Right lobe of liver (tissue), 6 donors: ENCODE data around the gene CDH12. TPM values are rescaled to one million over a fixed set of nuclear protein-coding genes. Genes with fewer than 3 reads are reported as not detected.

ENCODE experiments used
- ATAC-seq, 4 donors: fragments of 200-7000 bp; cut with Tn5 transposase; one replicate each; pipeline ENCODE4 v1.9.1; 2020; ENCODE audit warnings: mild to moderate bottlenecking in 4 of 4, moderate library complexity in 4 of 4
- DNase-seq, 3 donors: peaks; one replicate each; pipeline ENCODE4 v3.0.0-alpha.2; 2020
- H3K27ac ChIP-seq, 3 donors: fragments of 200-600 bp; one replicate each; pipeline ENCODE4 v1.8.0; 2022
- H3K27me3 ChIP-seq, 2 donors: fragments of 200-600 bp; one replicate each; pipeline ENCODE4 v1.8.0; 2022
- H3K36me3 ChIP-seq, 4 donors: fragments of 200-600 bp; sonication (generic) in 1 of 4; one replicate each; pipeline versions ENCODE4 v1.5.1 to v1.8.0; 2017 to 2022; ENCODE audit warnings: control low read depth in 1 of 4
- H3K4me1 ChIP-seq, 4 donors: fragments of 200-600 bp; sonication (generic) in 1 of 4; one replicate each; pipeline versions ENCODE4 v1.5.1 to v1.8.0; 2017 to 2022; ENCODE audit warnings: control low read depth in 1 of 4
- H3K4me3 ChIP-seq, 3 donors: fragments of 200-600 bp; one replicate each; pipeline ENCODE4 v1.8.0; 2022
- H3K9me3 ChIP-seq, 4 donors: fragments of 200-600 bp; sonication (generic) in 1 of 4; one replicate each; pipeline versions ENCODE4 v1.5.1 to v1.8.0; 2017 to 2022; ENCODE audit warnings: control low read depth in 1 of 4
- CTCF ChIP-seq, 4 donors: fragments of 200-600 bp in 3 of 4; fragments of 450-650 bp in 1 of 4; IDR thresholded peaks; one replicate each; pipeline versions ENCODE4 v1.5.1 to v1.8.0; 2016 to 2022; ENCODE audit warnings: antibody characterized with exemption in 4 of 4, mild to moderate bottlenecking in 2 of 4
- POLR2A ChIP-seq: fragments of 450-650 bp; IDR thresholded peaks from one replicate; pipeline ENCODE4 v1.6.1; 2017; ENCODE audit warnings: antibody characterized with exemption, mild to moderate bottlenecking
- WGBS: methylation state at CpG from one replicate; pipeline ENCODE4 v1.1.6; 2018; ENCODE audit warnings: low coverage, low lambda C conversion rate; ENCODE audit not compliant: insufficient coverage; ENCODE audit errors: missing lambda C conversion rate; 5-methylcytosine and 5-hydroxymethylcytosine counted together
- intact Hi-C, 2 donors: fragments of 100-400 bp; cut with DNase I; formaldehyde crosslinking; loops; one replicate each; pipeline versions ENCODE4 v1.11.2 to v1.14.1; 2022
- total RNA-seq, 6 experiments: library from RNA; depleted of rRNA in 2 of 6; stranded (reverse); fragments of >200 nt in 2 of 6; fragmentation: NEBNext Ultra II Directional in 3 of 6; extraction: Animal tissue kit (Norgen Biotek cat#: 25700) in 3 of 6; gene quantifications; one replicate each; pipeline versions ENCODE4 v1.1.0 to v1.2.4, GENCODE V29; 2016 to 2023
- donor health status: DM: no; HTN: yes; CAD: no.
- donor health status: DM: no; HTN: no; CAD: no.
- donor health status: DM: no; HTN: no; CAD: no.
- donor health status: DM: no; HTN: yes; CAD: no.
- donor health status: DM: no; HTN: yes; CAD: no.

CDH12 gene
- total RNA-seq, 6 experiments from 2014 or later = 0.42 to 1.0 (median 0.77) TPM; not detected in 3

DNA sequence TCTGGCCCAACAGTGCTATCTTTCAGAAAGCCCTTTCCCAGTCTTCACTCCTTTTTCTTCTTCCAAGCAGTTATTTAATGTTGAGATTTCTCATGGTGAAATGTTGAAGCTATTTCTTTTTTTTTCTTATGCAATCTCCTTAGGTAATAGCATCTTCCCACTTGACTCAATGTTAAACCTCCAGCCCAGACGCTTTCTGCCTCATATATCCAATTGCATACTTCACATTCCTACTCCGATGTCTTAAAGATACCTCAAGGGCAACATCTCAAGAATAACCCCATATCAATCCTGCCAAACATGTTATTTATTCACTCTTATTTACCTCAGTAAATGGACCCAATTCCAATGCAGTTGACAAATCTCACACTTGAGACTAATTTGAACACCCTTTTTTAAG lies 187.3 kb downstream of the CDH12 start:
- Histone ChIP-seq H3K36me3 (no peaks in the 10 kb centered on the region), H3K9me3 (no peaks in the 10 kb centered on the region), H3K27me3 (no peaks in the 10 kb centered on the region), H3K4me3 (no peak overlapping the region), H3K27ac (no peak overlapping the region), H3K4me1 (no peaks in the 10 kb centered on the region)
- ATAC-seq (no peak), DNase-seq (no peak)
- no peak for TF ChIP-seq CTCF (IDR thresholded peaks at IDR 0.05)
- no peak for TF ChIP-seq POLR2A
- intact Hi-C loops = no loop called here
- WGBS = 37% methylated on average over 2 of the region's 2 CpGs

DNA sequence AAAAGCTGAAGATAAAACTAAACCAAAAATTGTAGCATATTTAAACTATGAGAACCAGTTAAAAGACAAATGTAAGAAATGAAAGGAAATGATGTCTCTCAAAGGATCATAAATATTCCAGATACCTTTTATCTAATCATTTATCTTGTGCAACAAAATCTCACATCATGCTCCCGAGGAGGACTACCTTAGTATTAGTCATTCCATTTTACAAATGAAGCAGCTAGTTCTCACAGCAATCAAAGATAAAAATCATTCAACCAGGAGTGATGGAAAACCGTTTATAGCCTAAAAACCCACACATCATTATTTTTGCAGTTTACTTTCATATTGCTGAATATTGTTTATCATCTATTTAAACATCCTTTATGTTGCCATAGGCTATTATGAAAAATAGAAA lies 190.0 kb downstream of the CDH12 start:
- H3K4me1 ChIP-seq = no peaks in the 10 kb centered on the region
- no peak overlapping the region for H3K27ac ChIP-seq
- DNase-seq (no peak), ATAC-seq (no peak)
- H3K4me3 ChIP-seq = no peak overlapping the region
- TF ChIP-seq CTCF (IDR thresholded peaks at IDR 0.05) (no peak), POLR2A (no peak)
- no peaks in the 10 kb centered on the region for H3K36me3 ChIP-seq
- H3K9me3 ChIP-seq = no peaks in the 10 kb centered on the region
- intact Hi-C loops = no loop called here
- 8% methylated on average over 2 of the region's 2 CpGs for WGBS
- H3K27me3 ChIP-seq = no peaks in the 10 kb centered on the region

- H3K9me3 ChIP-seq = no peaks in the 10 kb centered on the region
- no peak for ATAC-seq
- WGBS = 21% methylated on average over 3 of the region's 3 CpGs
- no peaks in the 10 kb centered on the region for H3K36me3 ChIP-seq
- no peak overlapping the region for H3K27ac ChIP-seq
- intact Hi-C loops = no loop called here
- no peak overlapping the region for H3K4me3 ChIP-seq
- H3K27me3 ChIP-seq = no peaks in the 10 kb centered on the region
- H3K4me1 ChIP-seq = no peaks in the 10 kb centered on the region
- no peak for TF ChIP-seq CTCF (IDR thresholded peaks at IDR 0.05)
- no peak for TF ChIP-seq POLR2A
- no peak for DNase-seq
Observed at GRCh38 chr5:22662391-22662790, 190.8 kb downstream of the CDH12 start.

DNA sequence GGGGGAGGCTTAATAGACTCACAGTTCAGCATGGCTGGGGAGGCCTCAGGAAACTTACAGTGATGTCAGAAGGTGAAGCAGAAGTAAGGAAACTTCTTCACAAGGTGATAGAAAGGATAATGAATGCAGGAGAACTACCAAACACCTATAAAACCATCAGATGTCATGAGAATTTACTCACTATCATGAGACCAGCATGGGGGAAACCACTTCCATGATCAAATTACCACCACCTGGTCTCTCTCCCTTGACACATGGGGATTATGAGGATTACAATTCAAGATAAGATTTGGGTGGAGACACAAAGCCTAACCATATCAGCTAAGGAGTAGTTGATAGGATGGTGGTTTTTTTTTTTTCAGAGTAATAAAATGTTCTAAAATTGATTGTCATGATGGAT lies 201.8 kb downstream of the CDH12 start:
- Histone ChIP-seq H3K27me3 (no peaks in the 10 kb centered on the region), H3K27ac (no peak overlapping the region), H3K9me3 (no peaks in the 10 kb centered on the region), H3K4me1 (no peaks in the 10 kb centered on the region), H3K4me3 (no peak overlapping the region), H3K36me3 (no peaks in the 10 kb centered on the region)
- TF ChIP-seq CTCF (IDR thresholded peaks at IDR 0.05) (no peak), POLR2A (no peak)
- ATAC-seq = no peak
- intact Hi-C loops = no loop called here
- no peak for DNase-seq

DNA sequence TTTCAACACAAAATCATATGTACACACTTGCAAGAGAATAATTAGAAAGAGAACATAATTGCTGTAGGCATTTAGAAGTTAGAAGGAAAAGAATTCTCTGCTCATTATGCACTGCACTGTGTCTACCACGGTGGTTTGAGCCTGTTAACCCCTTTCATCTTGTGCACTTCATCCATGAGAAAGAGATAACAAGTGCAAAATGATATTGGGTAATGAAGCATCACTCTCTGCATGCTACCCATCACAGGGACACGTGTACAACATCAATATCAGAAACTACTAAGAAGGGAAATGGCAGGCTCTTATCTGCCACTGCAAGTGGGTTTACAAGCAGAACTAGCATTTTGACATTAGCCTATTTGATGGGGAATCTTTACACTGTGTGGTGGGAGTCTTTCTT lies 202.6 kb downstream of the CDH12 start:
- intact Hi-C loops = no loop called here
- TF ChIP-seq POLR2A (no peak), CTCF (IDR thresholded peaks at IDR 0.05) (no peak)
- H3K9me3 ChIP-seq = no peaks in the 10 kb centered on the region
- ATAC-seq = no peak
- no peaks in the 10 kb centered on the region for H3K27me3 ChIP-seq
- 14% methylated on average over 2 of the region's 2 CpGs for WGBS
- H3K27ac ChIP-seq = no peak overlapping the region
- H3K4me1 ChIP-seq = no peaks in the 10 kb centered on the region
- no peak overlapping the region for H3K4me3 ChIP-seq
- DNase-seq = no peak
- no peaks in the 10 kb centered on the region for H3K36me3 ChIP-seq
